Breast epithelium (tissue), 4 donors: ENCODE measurements around the gene GAK. TPM values are rescaled to one million over a fixed set of nuclear protein-coding genes. Genes with fewer than 3 reads are reported as not detected.

Experiments used
- DNase-seq, 2 donors: peaks; one replicate each; pipeline ENCODE4 v3.0.0-alpha.2; 2019; ENCODE audit warnings: low spot score in 2 of 2
- H3K27ac ChIP-seq, 2 donors: fragments of 200-600 bp; sonication (generic) in 1 of 2; one replicate each; pipeline ENCODE4 v1.5.1; 2016 to 2019; ENCODE audit warnings: mild to moderate bottlenecking in 1 of 2
- H3K27me3 ChIP-seq, 2 donors: fragments of 200-600 bp; sonication (generic) in 1 of 2; one replicate each; pipeline versions ENCODE4 v1.5.1 to v1.6.0; 2017 to 2019; ENCODE audit warnings: control low read depth in 1 of 2, mild to moderate bottlenecking in 1 of 2
- H3K36me3 ChIP-seq: fragments of 200-600 bp; one replicate; pipeline ENCODE4 v1.5.1; 2019
- H3K4me1 ChIP-seq, 2 donors: fragments of 200-600 bp; sonication (generic); one replicate each; pipeline ENCODE4 v1.5.1; 2016 to 2019; ENCODE audit warnings: control low read depth in 1 of 2
- H3K4me3 ChIP-seq, 3 donors: fragments of 200-600 bp; sonication (generic); 1 replicate in 2 of 3; 2 replicates in 1 of 3; pipeline ENCODE4 v1.5.1; 2016 to 2019; ENCODE audit warnings: mild to moderate bottlenecking in 3 of 3, moderate library complexity in 2 of 3
- H3K9me3 ChIP-seq, 2 donors: fragments of 200-600 bp; sonication (generic) in 1 of 2; one replicate each; pipeline ENCODE4 v1.5.1; 2016 to 2019; ENCODE audit warnings: control low read depth in 1 of 2
- POLR2A ChIP-seq: fragments of 450-650 bp; IDR thresholded peaks from one replicate; pipeline ENCODE4 v1.6.1; 2016; ENCODE audit warnings: antibody characterized with exemption, mild to moderate bottlenecking, moderate library complexity
- POLR2AphosphoS5 ChIP-seq, 3 donors: sonication (generic); formaldehyde crosslinking; IDR thresholded peaks; one replicate each; pipeline ENCODE4 v1.6.1; 2017; ENCODE audit warnings: antibody characterized with exemption in 3 of 3
- intact Hi-C: fragments of 100-400 bp; cut with DNase I; formaldehyde crosslinking; loops from one replicate; pipeline ENCODE4 v1.15.1; 2023; ENCODE audit warnings: low total_unique reads
- total RNA-seq, 3 donors: library from RNA; depleted of rRNA; stranded (reverse); fragments of >200 nt; gene quantifications; one replicate each; pipeline ENCODE4 v1.1.0, GENCODE V29; 2016
- TF ChIP-seq, protein P1 (sequence below), 3 donors: fragments of 450-650 bp; IDR thresholded peaks; one replicate each; pipeline ENCODE4 v1.5.1; 2016 to 2017; ENCODE audit warnings: antibody characterized with exemption in 3 of 3, mild to moderate bottlenecking in 3 of 3, moderate library complexity in 3 of 3

The GAK gene
- total RNA-seq, 3 donors from 2014 or later, result 76.2 to 95.7 (median 81.9) TPM

DNA sequence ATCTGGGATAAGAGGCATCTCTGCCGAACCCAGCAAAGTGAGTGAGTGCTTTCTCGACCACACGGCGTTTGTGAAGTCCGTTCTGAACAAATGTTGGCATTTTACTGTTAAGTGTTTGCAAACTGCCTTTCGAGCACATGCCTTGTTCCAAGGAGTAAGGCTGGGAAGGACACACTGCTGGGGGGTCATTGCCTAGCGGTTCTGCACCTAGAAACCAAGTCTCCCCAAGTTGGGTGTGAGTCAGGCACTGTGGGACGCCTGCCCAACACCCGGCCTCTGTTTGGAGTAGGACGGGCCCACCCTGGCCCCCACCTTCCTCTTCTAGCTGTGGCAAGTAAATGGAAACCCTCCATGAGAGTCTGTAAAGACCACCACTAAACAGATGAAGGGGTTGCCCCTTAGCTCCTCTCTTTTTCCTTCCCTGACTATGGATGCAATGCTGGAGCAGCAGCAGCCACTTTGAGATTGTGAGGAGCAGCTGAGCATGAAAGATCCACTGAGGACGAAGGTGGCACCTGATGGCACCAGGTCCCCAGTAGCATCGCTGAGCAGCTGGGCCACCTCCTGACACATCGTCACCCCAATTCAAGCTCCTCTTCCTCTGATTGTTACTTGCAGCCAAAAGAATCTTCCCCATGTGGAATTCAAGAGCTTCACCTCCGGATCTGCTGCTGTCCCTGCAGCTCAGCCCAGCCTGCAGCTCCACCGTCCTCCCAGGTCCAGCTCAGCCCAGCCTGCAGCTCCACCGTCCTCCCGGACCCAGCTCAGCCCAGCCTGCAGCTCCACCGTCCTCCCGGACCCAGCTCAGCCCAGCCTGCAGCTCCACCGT is 112.5 kb downstream of the GAK start:
- Histone ChIP-seq H3K4me3 (no peak overlapping the region), H3K36me3 (no peaks in the 10 kb centered on the region), H3K4me1 (no peaks in the 10 kb centered on the region), H3K9me3 (peaks cover 6 to 7% of the 10 kb centered on the region in 2 donors), H3K27ac (no peak overlapping the region), H3K27me3 (peaks cover 1 to 71% of the 10 kb centered on the region in 2 donors)
- no peak for TF ChIP-seq POLR2AphosphoS5 (IDR thresholded peaks at IDR 0.05)
- TF ChIP-seq POLR2A, result no peak
- no peak for DNase-seq
- intact Hi-C loops, result no loop called here

DNA sequence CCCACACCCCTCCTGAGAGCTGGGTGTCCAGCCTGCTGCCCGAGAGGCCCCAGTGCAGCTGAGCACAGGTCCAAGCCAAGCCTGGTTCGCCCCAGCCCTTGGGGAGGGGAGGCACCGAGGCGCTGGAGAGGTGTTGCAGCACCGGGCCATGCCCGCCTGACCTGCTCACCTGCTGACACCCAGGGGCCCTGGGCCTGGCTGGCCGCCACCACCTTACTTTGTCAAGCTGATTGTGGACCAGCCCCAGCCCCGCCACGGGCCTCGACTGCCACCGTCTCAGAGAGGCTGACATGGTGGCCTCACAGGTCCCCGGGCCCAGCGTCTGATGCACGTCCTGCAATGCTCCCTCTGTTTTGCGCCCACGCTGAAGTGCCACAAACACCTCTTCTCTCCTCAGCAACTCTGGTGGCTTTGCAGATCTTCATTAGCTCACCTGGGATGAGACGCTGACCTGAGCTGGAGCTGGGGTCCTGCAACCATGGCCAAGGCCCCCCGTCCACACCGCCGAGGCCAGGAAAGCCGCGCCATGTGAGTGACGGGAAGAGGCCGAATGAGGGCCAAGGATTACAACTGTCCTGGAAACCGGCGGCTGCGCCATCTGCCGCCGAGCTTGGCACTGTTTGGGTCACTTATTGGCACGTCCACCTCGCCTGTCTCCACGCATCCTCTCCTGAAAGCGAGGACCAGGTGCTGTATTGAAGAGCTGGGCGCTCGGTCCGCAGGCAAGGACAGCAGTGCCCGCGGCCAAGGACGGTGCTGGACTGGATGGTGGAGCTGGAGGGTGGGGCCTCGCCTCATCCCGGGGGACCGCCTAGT is 113.8 kb downstream of the GAK start:
- DNase-seq, result no peak

GRCh38 chr4:815464-816146 is 116.5 kb downstream of the GAK start:
- intact Hi-C loops, result no loop called here

More for the DNA sequence above, 113.8 kb downstream of the GAK start:
- intact Hi-C loops, result no loop called here
- TF ChIP-seq POLR2AphosphoS5 (IDR thresholded peaks at IDR 0.05), result no peak
- TF ChIP-seq, protein P1, sequence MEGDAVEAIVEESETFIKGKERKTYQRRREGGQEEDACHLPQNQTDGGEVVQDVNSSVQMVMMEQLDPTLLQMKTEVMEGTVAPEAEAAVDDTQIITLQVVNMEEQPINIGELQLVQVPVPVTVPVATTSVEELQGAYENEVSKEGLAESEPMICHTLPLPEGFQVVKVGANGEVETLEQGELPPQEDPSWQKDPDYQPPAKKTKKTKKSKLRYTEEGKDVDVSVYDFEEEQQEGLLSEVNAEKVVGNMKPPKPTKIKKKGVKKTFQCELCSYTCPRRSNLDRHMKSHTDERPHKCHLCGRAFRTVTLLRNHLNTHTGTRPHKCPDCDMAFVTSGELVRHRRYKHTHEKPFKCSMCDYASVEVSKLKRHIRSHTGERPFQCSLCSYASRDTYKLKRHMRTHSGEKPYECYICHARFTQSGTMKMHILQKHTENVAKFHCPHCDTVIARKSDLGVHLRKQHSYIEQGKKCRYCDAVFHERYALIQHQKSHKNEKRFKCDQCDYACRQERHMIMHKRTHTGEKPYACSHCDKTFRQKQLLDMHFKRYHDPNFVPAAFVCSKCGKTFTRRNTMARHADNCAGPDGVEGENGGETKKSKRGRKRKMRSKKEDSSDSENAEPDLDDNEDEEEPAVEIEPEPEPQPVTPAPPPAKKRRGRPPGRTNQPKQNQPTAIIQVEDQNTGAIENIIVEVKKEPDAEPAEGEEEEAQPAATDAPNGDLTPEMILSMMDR (IDR thresholded peaks at IDR 0.05), result no peak
- Histone ChIP-seq H3K4me3 (no peak overlapping the region), H3K27ac (no peak overlapping the region), H3K9me3 (peaks cover 6 to 7% of the 10 kb centered on the region in 2 donors), H3K4me1 (no peaks in the 10 kb centered on the region), H3K27me3 (peaks cover 0 to 71% of the 10 kb centered on the region in 2 donors), H3K36me3 (no peaks in the 10 kb centered on the region)

DNA sequence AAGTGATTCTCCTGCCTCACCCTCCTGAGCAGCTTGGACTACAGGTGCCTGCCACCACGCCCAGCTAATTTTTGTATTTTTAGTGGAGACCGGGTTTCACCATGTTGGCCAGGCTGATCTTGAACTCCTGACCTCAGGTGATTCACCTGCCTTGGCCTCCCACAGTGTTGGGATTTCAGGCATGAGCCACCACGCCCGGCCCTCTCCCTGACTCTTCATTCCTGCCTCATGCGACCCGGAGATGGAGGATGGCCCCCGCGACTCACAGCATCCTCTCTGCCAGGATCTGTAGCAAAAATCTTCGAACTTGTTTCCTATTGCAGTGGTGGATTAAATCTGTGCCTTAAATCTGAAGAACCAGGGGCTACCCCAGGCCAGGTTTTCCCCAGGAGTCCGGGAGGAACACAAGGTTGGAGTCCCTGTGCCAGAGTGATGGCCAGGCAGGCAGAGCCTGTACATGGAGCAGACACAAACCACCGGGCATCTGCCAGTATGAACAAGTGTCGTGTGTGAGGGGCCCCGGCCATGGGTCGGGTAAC is 117.7 kb downstream of the GAK start:
- DNase-seq, result no peak
- Histone ChIP-seq H3K9me3 (peaks cover under 1 to 2% of the 10 kb centered on the region in 2 donors), H3K36me3 (no peaks in the 10 kb centered on the region), H3K27me3 (peaks cover 0 to 41% of the 10 kb centered on the region in 2 donors), H3K4me1 (no peaks in the 10 kb centered on the region), H3K4me3 (no peak overlapping the region), H3K27ac (no peak overlapping the region)
- intact Hi-C loops, result no loop called here
- TF ChIP-seq, protein P1 (IDR thresholded peaks at IDR 0.05), result no peak
- TF ChIP-seq POLR2AphosphoS5 (IDR thresholded peaks at IDR 0.05), result no peak

More at GRCh38 chr4:815464-816146, 116.5 kb downstream of the GAK start:
- Histone ChIP-seq H3K4me1 (no peaks in the 10 kb centered on the region), H3K27ac (no peak overlapping the region), H3K27me3 (peaks cover 0 to 52% of the 10 kb centered on the region in 2 donors), H3K4me3 (no peak overlapping the region), H3K9me3 (peaks cover 6 to 7% of the 10 kb centered on the region in 2 donors), H3K36me3 (no peaks in the 10 kb centered on the region)
- no peak for DNase-seq
- TF ChIP-seq, protein P1 (IDR thresholded peaks at IDR 0.05), result no peak
- no peak for TF ChIP-seq POLR2AphosphoS5 (IDR thresholded peaks at IDR 0.05)
- no peak for TF ChIP-seq POLR2A

- H3K4me3 ChIP-seq, result no peak overlapping the region
- no peak for DNase-seq
- H3K4me1 ChIP-seq, result no peaks in the 10 kb centered on the region
- no peaks in the 10 kb centered on the region for H3K9me3 ChIP-seq
- H3K36me3 ChIP-seq, result no peaks in the 10 kb centered on the region
- intact Hi-C loops, result no loop called here
- TF ChIP-seq, protein P1 (IDR thresholded peaks at IDR 0.05), result no peak
- TF ChIP-seq POLR2A, result no peak
- no peak for TF ChIP-seq POLR2AphosphoS5 (IDR thresholded peaks at IDR 0.05)
- peaks cover 0 to 41% of the 10 kb centered on the region in 2 donors for H3K27me3 ChIP-seq
- no peak overlapping the region for H3K27ac ChIP-seq
These were observed 118.2 kb downstream of the GAK start for GRCh38 chr4:813900-814299.
